GM12874 (cell line): ENCODE measurements around the gene GHR.
A peak's percentile ranks its signal among the peaks of the same experiment; 100 is the strongest.

Source experiments
- TF ChIP-seq, protein P1 (sequence below): IDR thresholded peaks from 2 replicates; pipeline ENCODE4 v1.5.1; 2011; ENCODE audit warnings: low read depth, mild to moderate bottlenecking, control low read depth, low read length, moderate library complexity; ENCODE audit not compliant: insufficient read depth

Gene GHR

DNA sequence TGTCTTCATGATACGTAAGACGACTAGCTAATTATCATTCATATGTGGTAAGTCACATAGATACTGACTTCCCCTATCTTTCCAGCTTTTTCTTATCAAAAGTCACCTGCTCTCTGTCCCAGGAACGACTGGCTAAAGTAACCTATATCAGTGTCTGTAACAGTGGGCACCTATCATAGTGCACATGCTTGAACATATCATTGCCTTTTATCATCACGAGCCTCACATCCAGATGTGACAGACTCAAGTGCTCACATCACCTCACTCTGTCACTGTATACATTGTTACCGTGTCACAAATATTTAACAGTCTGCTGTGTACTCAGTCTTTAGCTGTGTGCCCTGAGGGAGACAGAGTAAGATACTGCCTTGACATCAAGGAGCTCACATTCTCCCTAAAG, 208.0 kb downstream of the GHR start:
- TF ChIP-seq, protein P1, sequence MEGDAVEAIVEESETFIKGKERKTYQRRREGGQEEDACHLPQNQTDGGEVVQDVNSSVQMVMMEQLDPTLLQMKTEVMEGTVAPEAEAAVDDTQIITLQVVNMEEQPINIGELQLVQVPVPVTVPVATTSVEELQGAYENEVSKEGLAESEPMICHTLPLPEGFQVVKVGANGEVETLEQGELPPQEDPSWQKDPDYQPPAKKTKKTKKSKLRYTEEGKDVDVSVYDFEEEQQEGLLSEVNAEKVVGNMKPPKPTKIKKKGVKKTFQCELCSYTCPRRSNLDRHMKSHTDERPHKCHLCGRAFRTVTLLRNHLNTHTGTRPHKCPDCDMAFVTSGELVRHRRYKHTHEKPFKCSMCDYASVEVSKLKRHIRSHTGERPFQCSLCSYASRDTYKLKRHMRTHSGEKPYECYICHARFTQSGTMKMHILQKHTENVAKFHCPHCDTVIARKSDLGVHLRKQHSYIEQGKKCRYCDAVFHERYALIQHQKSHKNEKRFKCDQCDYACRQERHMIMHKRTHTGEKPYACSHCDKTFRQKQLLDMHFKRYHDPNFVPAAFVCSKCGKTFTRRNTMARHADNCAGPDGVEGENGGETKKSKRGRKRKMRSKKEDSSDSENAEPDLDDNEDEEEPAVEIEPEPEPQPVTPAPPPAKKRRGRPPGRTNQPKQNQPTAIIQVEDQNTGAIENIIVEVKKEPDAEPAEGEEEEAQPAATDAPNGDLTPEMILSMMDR, result no peak

- TF ChIP-seq, protein P1, result no peak
These were observed 209.2 kb downstream of the GHR start for GRCh38 chr5:42632354-42632900.

DNA sequence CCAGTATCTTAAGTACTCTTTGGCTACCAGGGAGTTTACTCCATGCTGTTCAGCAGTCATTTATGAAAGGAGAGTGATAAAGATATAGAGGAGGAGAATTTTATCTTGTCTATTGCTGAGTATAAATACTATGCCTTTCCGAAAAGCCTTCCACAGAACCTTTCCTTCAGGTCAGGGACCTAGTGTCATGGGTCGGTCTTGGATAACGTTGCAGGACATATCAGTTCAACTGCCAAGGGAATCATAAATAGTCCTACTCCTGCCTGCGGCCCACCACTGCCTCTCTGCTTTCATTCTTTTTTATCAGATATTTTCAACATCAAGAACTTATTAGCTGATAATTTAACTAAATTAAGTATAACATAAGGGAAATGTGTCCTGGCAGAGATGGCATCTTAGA, 211.3 kb downstream of the GHR start:
- TF ChIP-seq, protein P1, result no peak

GRCh38 chr5:42636425-42636824, 213.2 kb downstream of the GHR start:
- TF ChIP-seq, protein P1, result 0 out of 2 replicates have a peak, but pooled peaks have one; percentile 18

- TF ChIP-seq, protein P1, result no peak
These were observed 213.7 kb downstream of the GHR start for GRCh38 chr5:42636946-42637345.

- TF ChIP-seq, protein P1, result no peak
These were observed 215.7 kb downstream of the GHR start for GRCh38 chr5:42638972-42639371.

DNA sequence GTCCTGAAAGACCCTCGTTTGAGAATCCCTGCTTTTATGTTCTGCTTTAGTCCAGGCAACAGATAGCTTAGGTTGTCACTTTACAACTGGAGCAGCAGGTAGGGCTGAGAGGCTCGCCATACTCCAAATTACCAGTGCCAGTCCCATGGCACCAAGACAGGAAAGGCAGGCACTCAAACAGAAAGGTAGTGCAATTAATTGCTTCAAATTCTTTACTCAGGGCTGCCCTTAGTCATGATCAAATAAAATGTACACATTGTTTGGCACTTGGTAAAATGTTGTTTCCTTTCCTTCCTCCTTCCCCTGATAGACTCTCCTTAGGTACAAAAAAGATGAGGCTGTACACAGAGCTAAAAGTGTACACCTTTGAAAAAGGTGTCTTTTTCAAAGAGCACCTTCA, 217.6 kb downstream of the GHR start:
- TF ChIP-seq, protein P1, result no peak
